NK-92 (cell line): ENCODE results near the gene IDNK.
"Not testable (repeated sequence)": the region's sequence is repeated elsewhere in the genome, so short reads cannot be mapped to it uniquely, and the experiment has no call there.

Experiments used
- DNase-seq: peaks from one replicate; lab custom pipeline; 2025; ENCODE audit not compliant: unreplicated experiment; lab: John Stamatoyannopoulos, UW

IDNK gene

GRCh38 chr9:83622939-83623678, at the start of gene IDNK:
TSS of gene IDNK (plus strand) at chr9:83623143. CDS start at chr9:83623172, 29 bp downstream.
- no peak for DNase-seq

GRCh38 chr9:83574482-83574881, 48.5 kb upstream of the IDNK start:
- no peak for DNase-seq

- DNase-seq: no peak
These were observed 40.9 kb upstream of the IDNK start for GRCh38 chr9:83582029-83582428.

GRCh38 chr9:83583151-83584014, 39.6 kb upstream of the IDNK start:
- DNase-seq: no peak

GRCh38 chr9:83584995-83585394, 37.9 kb upstream of the IDNK start:
- no peak for DNase-seq

- DNase-seq: no peak
These were observed 34.7 kb upstream of the IDNK start for GRCh38 chr9:83588256-83588655.

GRCh38 chr9:83596899-83597504, 25.9 kb upstream of the IDNK start:
- DNase-seq: no peak

DNA sequence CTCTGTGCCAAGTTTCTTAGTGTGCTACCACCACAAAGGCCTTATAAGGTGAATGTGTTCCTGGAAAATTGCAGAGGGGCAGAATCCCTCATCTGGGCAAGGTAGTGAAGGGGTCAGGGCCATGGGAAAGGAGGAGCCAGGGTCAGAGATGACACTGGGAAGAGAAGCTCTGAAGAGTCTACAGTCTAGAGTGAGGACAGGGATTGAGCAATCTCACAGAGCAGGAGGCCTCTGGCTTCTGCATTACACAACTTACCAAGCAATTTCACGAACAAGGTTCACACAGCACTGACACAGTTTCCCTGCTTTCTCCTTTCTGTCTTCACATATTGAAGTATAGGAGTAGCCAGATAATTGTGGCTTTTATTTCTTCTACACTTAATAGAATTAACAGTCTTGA, 24.5 kb upstream of the IDNK start:
- DNase-seq: no peak

DNA sequence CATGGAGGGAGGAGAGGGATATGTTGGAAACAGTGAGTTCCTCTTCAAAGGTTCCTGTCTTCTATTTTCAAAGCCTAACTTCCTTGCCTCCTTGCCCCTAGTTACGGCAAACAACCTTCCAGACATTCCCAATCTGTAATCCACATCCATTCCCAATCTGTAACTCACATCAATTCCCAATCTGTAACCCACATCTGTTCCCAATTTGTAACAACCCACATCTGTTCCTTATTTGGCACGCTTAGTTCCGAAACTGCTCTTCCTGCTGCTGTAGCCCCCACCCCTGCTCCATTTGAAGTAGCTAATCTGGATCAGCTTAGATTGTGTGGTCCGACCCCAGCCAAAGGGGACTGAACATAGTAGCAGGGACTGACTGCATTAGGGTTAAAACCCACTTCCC, 23.9 kb upstream of the IDNK start:
- no peak for DNase-seq

- no peak for DNase-seq
These were observed 21.5 kb upstream of the IDNK start for GRCh38 chr9:83601463-83601862.

DNA sequence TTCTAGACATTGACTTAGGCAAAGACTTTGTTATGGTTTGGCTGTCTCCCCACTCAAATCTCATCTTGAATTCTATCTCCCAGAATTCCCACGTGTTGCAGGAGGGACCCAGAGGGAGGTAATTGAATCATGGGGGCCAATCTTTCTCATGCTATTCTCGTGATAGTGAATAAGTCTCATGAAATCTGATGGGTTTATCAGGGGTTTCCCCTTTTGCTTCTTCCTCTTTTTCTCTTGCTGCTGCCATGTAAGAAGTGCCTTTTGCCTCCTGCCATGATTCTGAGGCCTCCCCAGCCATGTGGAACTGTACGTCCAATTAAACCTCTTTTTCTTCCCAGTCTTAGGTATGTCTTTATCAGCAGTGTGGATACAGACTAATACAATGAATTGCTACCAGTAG, 15.3 kb upstream of the IDNK start:
- DNase-seq: not testable (repeated sequence)

GRCh38 chr9:83613298-83613697, 9.6 kb upstream of the IDNK start:
- not testable (repeated sequence) for DNase-seq

DNA sequence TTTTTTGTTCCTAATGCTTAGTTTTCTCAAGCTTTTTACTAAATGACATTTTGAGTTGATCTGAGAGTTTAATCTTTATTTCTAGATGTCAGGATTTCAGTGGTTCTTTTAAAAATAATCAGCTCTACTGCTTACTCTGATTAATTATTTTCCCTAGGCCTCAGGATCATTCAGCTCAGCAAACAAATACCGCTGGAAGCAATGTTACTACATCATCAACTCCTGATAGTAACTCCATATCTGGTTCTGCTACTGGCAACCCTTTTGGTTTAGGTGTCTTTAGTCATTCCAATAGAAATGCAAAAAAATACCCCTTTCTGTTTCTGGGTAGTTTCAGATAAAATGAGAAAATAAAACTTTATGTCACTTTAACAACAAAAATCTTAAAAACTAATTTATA, 5.6 kb upstream of the IDNK start:
- no peak for DNase-seq

GRCh38 chr9:83620841-83621636, 1.9 kb upstream of the IDNK start:
- DNase-seq: no peak

DNA sequence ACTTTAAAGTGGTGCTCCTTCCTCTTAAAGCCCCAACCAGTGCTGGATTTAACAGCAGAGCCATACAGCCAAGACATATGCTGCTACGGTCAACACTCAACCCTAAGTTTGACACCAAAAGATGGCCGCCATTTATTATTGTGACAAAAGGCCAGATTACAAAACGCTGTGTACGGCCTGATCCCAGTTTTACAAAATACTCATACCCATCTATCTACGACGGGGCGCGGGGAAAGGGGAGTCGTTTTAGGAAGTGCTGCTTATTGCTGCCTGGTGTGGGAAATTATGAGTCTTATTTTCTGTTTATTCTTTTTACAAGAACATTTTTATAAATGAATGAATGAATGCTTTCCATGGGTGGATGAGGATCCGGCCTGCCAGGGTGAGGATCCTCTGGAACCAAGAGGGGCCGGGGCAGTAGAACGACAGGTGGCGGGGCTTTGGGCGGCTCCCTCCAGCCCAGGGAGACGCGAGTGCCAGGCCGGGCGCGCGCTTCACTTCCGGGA, 457 bp upstream of the IDNK start:
- DNase-seq: no peak

GRCh38 chr9:83623679-83624076, 735 bp downstream of the IDNK start:
- DNase-seq: no peak

DNA sequence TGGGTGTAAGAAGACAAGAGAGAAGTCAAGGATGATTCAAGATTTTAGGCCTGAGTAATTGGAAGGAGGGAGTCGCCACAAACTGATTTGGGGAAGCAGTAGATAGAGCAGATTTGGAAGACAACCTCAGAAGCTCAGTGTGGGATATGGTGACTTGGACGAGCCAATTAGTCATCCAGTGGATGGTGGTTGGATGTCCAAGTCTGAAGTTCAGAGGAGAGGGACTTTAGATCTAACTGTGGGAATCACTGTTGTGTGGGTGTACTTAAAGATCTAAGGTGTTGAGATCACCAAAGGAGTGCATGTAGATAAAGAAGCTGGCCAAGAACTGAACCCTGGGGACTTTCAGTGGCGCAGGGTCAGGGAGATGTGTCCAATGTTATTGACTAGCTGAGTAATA, 2.2 kb downstream of the IDNK start:
- DNase-seq: no peak

GRCh38 chr9:83628540-83628939, 5.6 kb downstream of the IDNK start:
- DNase-seq: no peak

- no peak for DNase-seq
These were observed 6.6 kb downstream of the IDNK start for GRCh38 chr9:83629433-83630104.

GRCh38 chr9:83630938-83631457, 8.1 kb downstream of the IDNK start:
- no peak for DNase-seq
